Osteoblast (primary cell): ENCODE results near the gene LAMA5. TPM values are rescaled to one million over a fixed set of nuclear protein-coding genes. Genes with fewer than 3 reads are reported as not detected.

Source experiments
- DNase-seq: peaks from one replicate; pipeline ENCODE4 v3.0.0; 2011; ENCODE audit warnings: low spot score, mixed read lengths; ENCODE audit not compliant: insufficient read length; ENCODE audit errors: missing footprints
- H2AFZ ChIP-seq: 2 replicates; pipeline ENCODE4 v1.6.0; 2011; ENCODE audit warnings: mild to moderate bottlenecking, low read length
- H3K27ac ChIP-seq: 2 replicates; pipeline ENCODE4 v1.5.1; 2011; ENCODE audit warnings: mild to moderate bottlenecking, low read depth, low read length, moderate library complexity
- H3K27me3 ChIP-seq: 2 replicates; pipeline ENCODE4 v1.6.0; 2012; ENCODE audit warnings: mild to moderate bottlenecking, control low read depth, inconsistent platforms, low read length, moderate library complexity; ENCODE audit not compliant: insufficient read depth
- H3K36me3 ChIP-seq: 2 replicates; pipeline ENCODE4 v1.5.1; 2011; ENCODE audit warnings: mild to moderate bottlenecking, low read length, control low read depth, moderate library complexity; ENCODE audit not compliant: insufficient read depth
- H3K4me1 ChIP-seq: 2 replicates; pipeline ENCODE4 v1.5.1; 2011; ENCODE audit warnings: mild to moderate bottlenecking, low read length, control low read depth, moderate library complexity; ENCODE audit not compliant: insufficient read depth
- H3K4me2 ChIP-seq: 2 replicates; pipeline ENCODE4 v1.6.0; 2011; ENCODE audit warnings: mild to moderate bottlenecking, low read length; ENCODE audit not compliant: insufficient read depth
- H3K4me3 ChIP-seq: fragments of 200-600 bp; sonication (generic); 3 replicates; pipeline ENCODE4 v1.5.1; 2012; ENCODE audit warnings: mild to moderate bottlenecking, low read length, inconsistent platforms; ENCODE audit not compliant: insufficient read depth
- H3K79me2 ChIP-seq: 2 replicates; pipeline ENCODE4 v1.6.0; 2012; ENCODE audit warnings: mild to moderate bottlenecking, low read length, control low read depth, inconsistent platforms; ENCODE audit not compliant: insufficient read depth
- H3K9me3 ChIP-seq: 2 replicates; pipeline ENCODE4 v1.5.1; 2011; ENCODE audit warnings: low read depth, low read length, control low read depth
- H4K20me1 ChIP-seq: 2 replicates; pipeline ENCODE4 v1.6.0; 2012; ENCODE audit warnings: mild to moderate bottlenecking, low read length, control low read depth; ENCODE audit not compliant: insufficient read depth
- CTCF ChIP-seq: IDR thresholded peaks from 2 replicates; pipeline ENCODE4 v1.5.1; 2011; ENCODE audit warnings: mild to moderate bottlenecking, low read depth, low read length, moderate library complexity; ENCODE audit errors: extremely low read depth
- total RNA-seq: library from RNA; depleted of rRNA; stranded (reverse); fragments of >200 nt; gene quantifications from 2 replicates; pipeline ENCODE4 v1.2.3, GENCODE V29; 2012

The LAMA5 gene
- total RNA-seq, 1 donor, result 2.2 TPM

- no peaks in the 10 kb centered on the region for H3K9me3 ChIP-seq
- no peak overlapping the region for H3K4me2 ChIP-seq
- peak; percentile 73 for DNase-seq
- no peak overlapping the region for H3K27ac ChIP-seq
- H2AFZ ChIP-seq, result no peak overlapping the region
- no peak for TF ChIP-seq CTCF
- H3K79me2 ChIP-seq, result no peaks in the 10 kb centered on the region
- peaks cover 14% of the 10 kb centered on the region for H3K4me1 ChIP-seq
- peaks cover 12% of the 10 kb centered on the region for H3K27me3 ChIP-seq
- no peak overlapping the region for H3K4me3 ChIP-seq
- H3K36me3 ChIP-seq, result no peaks in the 10 kb centered on the region
- peaks cover 2% of the 10 kb centered on the region for H4K20me1 ChIP-seq
Observed at GRCh38 chr20:62361799-62362589, 5.1 kb downstream of the LAMA5 start.

GRCh38 chr20:62360854-62361798 lies 6.0 kb downstream of the LAMA5 start:
- Histone ChIP-seq H3K9me3 (no peaks in the 10 kb centered on the region), H3K79me2 (no peaks in the 10 kb centered on the region), H4K20me1 (peaks cover 2% of the 10 kb centered on the region), H3K4me3 (no peak overlapping the region), H3K4me1 (peaks cover 23% of the 10 kb centered on the region), H3K36me3 (no peaks in the 10 kb centered on the region), H3K27me3 (peaks cover 4% of the 10 kb centered on the region), H3K4me2 (no peak overlapping the region), H2AFZ (no peak overlapping the region), H3K27ac (no peak overlapping the region)
- DNase-seq, result peak; percentile 80
- no peak for TF ChIP-seq CTCF

- Histone ChIP-seq H3K27ac (no peak overlapping the region), H3K4me1 (peaks cover 34% of the 10 kb centered on the region), H3K4me3 (no peak overlapping the region), H3K4me2 (no peak overlapping the region), H4K20me1 (peaks cover 2% of the 10 kb centered on the region), H3K79me2 (no peaks in the 10 kb centered on the region), H2AFZ (no peak overlapping the region), H3K27me3 (no peaks in the 10 kb centered on the region), H3K36me3 (no peaks in the 10 kb centered on the region), H3K9me3 (no peaks in the 10 kb centered on the region)
- no peak for TF ChIP-seq CTCF
- DNase-seq, result no peak
Observed at GRCh38 chr20:62359491-62360121, 7.5 kb downstream of the LAMA5 start.
